Adrenal gland (tissue), 12 donors: ENCODE data around the gene RARRES1. TPM values are rescaled to one million over a fixed set of nuclear protein-coding genes. Genes with fewer than 3 reads are reported as not detected.

ENCODE experiments used
- DNase-seq, 7 donors: peaks; one replicate each; pipeline ENCODE4 v3.0.0-alpha.2; 2019 to 2020
- H3K27ac ChIP-seq, 5 donors: fragments of 200-600 bp; sonication (generic) in 4 of 5; 1 replicate in 3 of 5; 2 replicates in 2 of 5; pipeline versions ENCODE4 v1.5.1 to v1.8.0; 2016 to 2020; ENCODE audit warnings: mild to moderate bottlenecking in 1 of 5
- H3K27me3 ChIP-seq: fragments of 200-600 bp; 2 replicates; pipeline ENCODE4 v1.8.0; 2021
- H3K36me3 ChIP-seq, 2 donors: fragments of 200-600 bp; replicated peaks in 1 of 2; 1 replicate in 1 of 2; 2 replicates in 1 of 2; pipeline versions ENCODE4 v1.5.1 to v1.8.0; 2018 to 2022
- H3K4me1 ChIP-seq, 2 donors: fragments of 200-600 bp; replicated peaks in 1 of 2; 1 replicate in 1 of 2; 2 replicates in 1 of 2; pipeline versions ENCODE4 v1.5.1 to v1.8.0; 2018 to 2021
- H3K4me3 ChIP-seq, 4 donors: fragments of 200-600 bp; sonication (generic) in 3 of 4; one replicate each; pipeline ENCODE4 v1.5.1; 2016 to 2018
- H3K9me3 ChIP-seq, 3 donors: fragments of 200-600 bp; sonication (generic) in 1 of 3; replicated peaks in 1 of 3; 1 replicate in 2 of 3; 2 replicates in 1 of 3; pipeline versions ENCODE4 v1.5.1 to v1.8.0; 2016 to 2021
- POLR2A ChIP-seq, 2 donors: fragments of 450-650 bp; IDR thresholded peaks; one replicate each; pipeline ENCODE4 v1.6.1; 2017; ENCODE audit warnings: antibody characterized with exemption in 2 of 2, mild to moderate bottlenecking in 2 of 2, moderate library complexity in 1 of 2
- WGBS, 4 donors: extraction: QIAGEN DNeasy Blood & Tissue Kit in 2 of 4; methylation state at CpG; one replicate each; pipeline versions ENCODE4 v1.1.5 to v1.1.7; 2013 to 2017; 5-methylcytosine and 5-hydroxymethylcytosine counted together
- intact Hi-C, 2 donors: fragments of 100-400 bp; cut with DNase I; formaldehyde crosslinking; loops; one replicate each; pipeline versions ENCODE4 v1.14.1 to v1.15.0; 2022 to 2023
- polyA plus RNA-seq, 3 donors: library from polyadenylated mRNA; stranded (reverse); fragments of 200-250 nt in 2 of 3; fragments of 350-450 nt in 1 of 3; fragmentation: Illumina TruSeq in 1 of 3; extraction: RNeasy Lipid Tissue Mini Kit (QIAGEN cat#74804) in 1 of 3; gene quantifications; one replicate each; pipeline ENCODE4 v1.2.3, GENCODE V29; 2013 to 2014
- total RNA-seq, 9 donors: library from RNA; depleted of rRNA in 4 of 9; stranded (reverse); fragments of >200 nt in 4 of 9; fragments of 120-200 nt in 1 of 9; fragmentation: NEBNext Ultra II Directional in 1 of 9; extraction: Animal tissue kit (Norgen Biotek cat#: 25700) in 1 of 9; gene quantifications; one replicate each; pipeline versions ENCODE4 v1.1.0 to v1.2.4, GENCODE V29; 2013 to 2023
- TF ChIP-seq, protein P1 (sequence below), 6 experiments: fragments of 450-650 bp in 4 of 6; fragments of 200-600 bp in 2 of 6; sonication (generic) in 1 of 6; IDR thresholded peaks; 1 replicate in 5 of 6; 2 replicates in 1 of 6; pipeline versions ENCODE4 v1.5.1 to v1.8.0; 2016 to 2021; ENCODE audit warnings: antibody characterized with exemption in 6 of 6, mild to moderate bottlenecking in 2 of 6, moderate library complexity in 1 of 6
- donor health status: healthy with polysubstance abuse.
- donor health status: Bipolar disorder and iron deficiency.
- donor health status: DM: yes; HTN: yes; CAD: no.
- donor health status: DM: no; HTN: no; CAD: no.
- donor health status: DM: no; HTN: no; CAD: no.
- donor health status: DM: yes; HTN: yes; CAD: no.

Gene RARRES1
- total and polyA plus RNA-seq, 12 donors, result 2.1 to 204 (median 17.7) TPM

DNA sequence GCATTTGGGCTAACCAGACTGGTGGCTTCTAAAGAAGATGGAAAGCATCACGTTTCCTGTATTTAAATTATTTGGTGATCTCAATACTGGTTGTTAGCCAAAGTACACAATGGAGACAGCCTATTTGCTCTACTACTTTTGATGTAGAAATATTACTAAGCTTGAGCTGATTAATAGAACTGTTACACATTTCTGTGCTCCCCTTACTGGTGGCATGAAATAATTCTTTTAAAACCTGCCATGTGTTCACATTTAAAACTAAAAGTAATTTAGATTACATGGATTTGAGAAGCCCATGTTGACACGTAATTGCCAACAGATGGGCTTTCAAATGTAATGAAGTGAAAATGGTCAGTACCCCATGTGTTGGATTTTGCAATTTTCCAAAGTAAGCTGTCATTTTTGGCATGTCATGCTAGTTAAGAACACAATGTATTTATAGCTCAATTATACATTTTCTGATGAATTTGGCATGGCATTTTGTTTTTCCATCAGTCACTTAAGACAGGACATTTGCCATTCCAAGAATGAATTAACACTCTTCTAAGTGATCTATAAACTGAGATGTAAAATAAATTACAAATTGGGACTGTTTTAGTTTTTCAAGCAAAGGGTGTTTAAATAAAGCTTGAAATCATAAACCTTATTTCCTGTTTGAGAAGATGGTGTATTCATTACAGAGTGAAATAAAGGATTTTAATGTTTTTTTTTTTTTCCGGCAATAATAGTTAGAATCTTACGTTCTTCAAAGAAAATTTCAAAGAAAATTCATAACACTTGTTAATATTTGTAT is 10.8 kb upstream of the RARRES1 start:
- WGBS, 4 donors, result 85 to 90% (median 86%) methylated on average over 4 of the region's 4 CpGs
- Histone ChIP-seq H3K4me1 (peaks cover 0 to 5% of the 10 kb centered on the region in 2 donors), H3K9me3 (no peaks in the 10 kb centered on the region), H3K27ac (no peak overlapping the region), H3K36me3 (peaks cover 0 to 6% of the 10 kb centered on the region in 2 donors), H3K4me3 (no peak overlapping the region), H3K27me3 (no peaks in the 10 kb centered on the region)
- intact Hi-C loops, result no loop called here
- DNase-seq, result no peak
- TF ChIP-seq POLR2A (IDR thresholded peaks at IDR 0.05), result no peak
- TF ChIP-seq, protein P1, sequence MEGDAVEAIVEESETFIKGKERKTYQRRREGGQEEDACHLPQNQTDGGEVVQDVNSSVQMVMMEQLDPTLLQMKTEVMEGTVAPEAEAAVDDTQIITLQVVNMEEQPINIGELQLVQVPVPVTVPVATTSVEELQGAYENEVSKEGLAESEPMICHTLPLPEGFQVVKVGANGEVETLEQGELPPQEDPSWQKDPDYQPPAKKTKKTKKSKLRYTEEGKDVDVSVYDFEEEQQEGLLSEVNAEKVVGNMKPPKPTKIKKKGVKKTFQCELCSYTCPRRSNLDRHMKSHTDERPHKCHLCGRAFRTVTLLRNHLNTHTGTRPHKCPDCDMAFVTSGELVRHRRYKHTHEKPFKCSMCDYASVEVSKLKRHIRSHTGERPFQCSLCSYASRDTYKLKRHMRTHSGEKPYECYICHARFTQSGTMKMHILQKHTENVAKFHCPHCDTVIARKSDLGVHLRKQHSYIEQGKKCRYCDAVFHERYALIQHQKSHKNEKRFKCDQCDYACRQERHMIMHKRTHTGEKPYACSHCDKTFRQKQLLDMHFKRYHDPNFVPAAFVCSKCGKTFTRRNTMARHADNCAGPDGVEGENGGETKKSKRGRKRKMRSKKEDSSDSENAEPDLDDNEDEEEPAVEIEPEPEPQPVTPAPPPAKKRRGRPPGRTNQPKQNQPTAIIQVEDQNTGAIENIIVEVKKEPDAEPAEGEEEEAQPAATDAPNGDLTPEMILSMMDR (IDR thresholded peaks at IDR 0.05), result no peak

DNA sequence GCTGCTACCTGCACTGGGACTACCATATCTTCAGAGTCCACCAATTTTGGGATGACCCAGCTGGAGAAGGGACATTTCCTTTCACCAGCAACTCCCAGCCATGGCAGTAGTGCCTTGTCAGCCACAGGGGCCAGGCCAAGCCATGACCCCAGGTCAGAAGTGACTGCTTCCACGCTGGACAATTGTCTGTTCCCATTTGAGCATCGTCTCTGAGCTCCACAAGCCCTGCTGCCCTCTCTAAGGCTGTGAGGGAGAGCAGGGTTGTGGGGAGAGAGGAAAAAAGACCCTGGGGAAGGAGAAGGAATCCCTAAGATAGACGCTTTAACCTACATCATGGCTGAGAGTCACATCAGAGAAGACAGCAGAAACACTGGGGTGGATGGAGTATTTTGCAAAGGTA is 7.4 kb upstream of the RARRES1 start:
- Histone ChIP-seq H3K4me1 (no peaks in the 10 kb centered on the region), H3K4me3 (no peak overlapping the region), H3K27me3 (no peaks in the 10 kb centered on the region), H3K36me3 (peaks cover 0 to 6% of the 10 kb centered on the region in 2 donors), H3K27ac (no peak overlapping the region), H3K9me3 (peaks cover 0 to 9% (median 0%) of the 10 kb centered on the region in 3 donors)
- DNase-seq, result no peak
- TF ChIP-seq, protein P1 (IDR thresholded peaks at IDR 0.05), result no peak
- no peak for TF ChIP-seq POLR2A (IDR thresholded peaks at IDR 0.05)
- intact Hi-C loops, result no loop called here
- 84 to 94% (median 86%) methylated on average over 2 to 3 of the region's 3 CpGs for WGBS, 4 donors

DNA sequence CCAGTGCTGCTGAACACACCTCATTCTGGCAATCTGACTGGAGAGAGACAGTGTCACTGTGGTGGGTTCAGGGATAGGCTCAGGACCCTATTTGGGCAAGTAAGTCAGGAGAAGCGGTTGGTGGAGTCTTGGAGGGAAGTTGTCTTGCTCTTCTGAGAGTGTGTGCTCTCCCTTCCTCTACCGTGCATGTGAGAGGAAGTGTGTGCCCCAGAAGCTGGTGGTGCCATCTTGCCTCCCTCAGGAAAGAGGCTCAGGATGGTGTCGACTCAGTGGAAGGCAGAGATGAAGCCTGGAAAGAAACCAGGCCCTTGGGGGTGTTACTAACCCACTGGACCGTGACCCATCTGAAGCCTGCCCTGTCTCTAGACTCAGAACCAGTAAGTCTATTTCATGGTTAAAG is 6.8 kb upstream of the RARRES1 start:
- no peaks in the 10 kb centered on the region for H3K4me1 ChIP-seq
- H3K9me3 ChIP-seq, result peaks cover 0 to 9% (median 0%) of the 10 kb centered on the region in 3 donors
- no peak overlapping the region for H3K27ac ChIP-seq
- WGBS, 4 donors, result 82 to 96% (median 92%) methylated on average over 4 of the region's 4 CpGs
- TF ChIP-seq, protein P1 (IDR thresholded peaks at IDR 0.05), result no peak
- no peak for TF ChIP-seq POLR2A (IDR thresholded peaks at IDR 0.05)
- no peak overlapping the region for H3K4me3 ChIP-seq
- intact Hi-C loops, result no loop called here
- no peak for DNase-seq
- H3K27me3 ChIP-seq, result no peaks in the 10 kb centered on the region
- peaks cover 0 to 6% of the 10 kb centered on the region in 2 donors for H3K36me3 ChIP-seq

DNA sequence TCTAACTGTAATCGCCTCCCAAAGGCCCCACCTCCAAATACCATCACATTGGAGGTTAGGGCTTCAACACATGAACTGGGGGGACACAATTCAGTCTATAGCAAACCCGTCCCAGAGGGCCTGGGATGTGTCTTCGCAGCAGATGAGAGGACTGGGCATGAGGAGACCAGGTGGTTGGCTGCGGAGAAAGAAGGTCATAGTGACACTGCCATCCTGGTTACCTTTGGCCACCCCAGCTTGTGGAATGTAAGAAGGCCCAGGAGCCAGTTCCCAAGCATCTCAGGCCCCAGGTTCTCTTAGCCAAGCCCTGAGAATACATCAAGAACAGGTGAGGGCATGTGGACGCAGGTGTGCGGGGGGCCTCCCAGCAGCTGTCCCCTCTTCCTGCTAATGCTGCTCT is 6.4 kb upstream of the RARRES1 start:
- Histone ChIP-seq H3K27me3 (no peaks in the 10 kb centered on the region), H3K4me3 (no peak overlapping the region), H3K27ac (no peak overlapping the region), H3K9me3 (peaks cover 0 to 9% (median 0%) of the 10 kb centered on the region in 3 donors), H3K36me3 (peaks cover 0 to 6% of the 10 kb centered on the region in 2 donors), H3K4me1 (no peaks in the 10 kb centered on the region)
- intact Hi-C loops, result no loop called here
- no peak for DNase-seq
- no peak for TF ChIP-seq POLR2A (IDR thresholded peaks at IDR 0.05)
- TF ChIP-seq, protein P1 (IDR thresholded peaks at IDR 0.05), result no peak
- WGBS, 4 donors, result 90 to 97% (median 94%) methylated on average over 6 of the region's 6 CpGs
